Measurements from ENCODE around the gene FBXO24. TPM values are rescaled to one million over a fixed set of nuclear protein-coding genes. Genes with fewer than 3 reads are reported as not detected.

The FBXO24 gene
- total and polyA plus RNA-seq, 2 of the 8 experiments (the other 6 are each of a cell fraction or from before 2014, with no cell fraction given) = 0.35 to 0.57 TPM

DNA sequence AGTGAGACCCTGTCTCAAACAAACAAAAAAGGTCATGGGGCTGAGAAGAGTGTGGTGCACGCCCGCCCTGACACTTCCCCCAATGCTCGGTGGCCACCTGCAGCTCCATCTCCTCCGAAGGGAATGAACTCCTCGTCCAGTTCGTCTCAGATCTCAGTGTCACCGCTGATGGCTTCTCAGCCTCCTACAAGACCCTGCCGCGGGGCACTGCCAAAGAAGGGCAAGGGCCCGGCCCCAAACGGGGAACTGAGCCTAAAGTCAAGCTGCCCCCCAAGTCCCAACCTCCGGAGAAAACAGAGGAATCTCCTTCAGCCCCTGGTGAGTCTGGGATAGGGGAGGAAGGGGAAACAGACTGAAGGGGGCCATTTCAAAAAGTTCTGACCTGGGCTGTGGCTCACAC, 20.2 kb downstream of the FBXO24 start:
- Histone ChIP-seq H2AFZ (ENCODE audit: low read length) (no peak overlapping the region), H3K4me3 (ENCODE audit: extremely low read depth in 1 of 4, insufficient read depth in 2 of 4, low read depth in 3 of 4, low read length in 4 of 4) (peak overlapping the region in 1 of 4 experiments; percentile 82; a peak in 1 of 8 replicates), H2BK20ac (ENCODE audit: low read length) (no peak overlapping the region), H2BK5ac (ENCODE audit: low read depth, low read length) (0 out of 2 replicates have a peak overlapping the region, but pooled peaks have one; percentile 24), H3K79me1 (ENCODE audit: low read depth, low read length) (0 out of 2 replicates have a peak, but pooled peaks cover 2% of the 10 kb centered on the region), H4K5ac (ENCODE audit: insufficient read length, low read depth, low read length) (no peak overlapping the region), H2BK12ac (ENCODE audit: low read depth, low read length) (peak overlapping the region; percentile 27; the same call in 1 of the 2 replicates), H4K91ac (replicated peaks; ENCODE audit: insufficient read length, low read length) (no peak overlapping the region), H3K27ac (ENCODE audit: low read depth, low read length) (no peak overlapping the region), H3K4ac (replicated peaks; ENCODE audit: insufficient read length, low read depth, low read length) (no peak overlapping the region), H3K56ac (replicated peaks; ENCODE audit: insufficient read length, low read depth, low read length) (no peak overlapping the region), H3K9ac (replicated peaks in 1 of 4; ENCODE audit: extremely low read depth in 1 of 4, low read depth in 3 of 4, low read length in 3 of 4) (no peak overlapping the region; a peak in 1 of 7 replicates), H3K14ac (ENCODE audit: insufficient read length) (no peak overlapping the region), H3K18ac (ENCODE audit: extremely low read depth, low read length) (no peak overlapping the region; the same call in 1 of the 2 replicates), H3K23ac (ENCODE audit: insufficient read length) (no peak overlapping the region), H2AK5ac (ENCODE audit: low read depth, low read length) (no peak overlapping the region), H3K27me3 (replicated peaks in 1 of 4; ENCODE audit: control insufficient read depth in 3 of 4, extremely low read depth in 1 of 4, insufficient read depth in 3 of 4, low read length in 3 of 4) (peaks cover 0 to 10% (median 4%) of the 10 kb centered on the region in 4 experiments; a peak in 2 of 7 replicates), H4K8ac (ENCODE audit: extremely low read depth, insufficient read depth, low read length) (no peak overlapping the region), H3K4me2 (ENCODE audit: insufficient read depth in 1 of 2, low read depth in 2 of 2, low read length in 2 of 2) (peak overlapping the region; percentile 98), H3K79me2 (ENCODE audit: control insufficient read depth in 1 of 2, insufficient read depth in 2 of 2, low read length in 2 of 2) (peaks cover 0 to 3% of the 10 kb centered on the region in 2 experiments; a peak in 1 of 4 replicates), H3K36me3 (ENCODE audit: control insufficient read depth in 2 of 4, insufficient read depth in 4 of 4, low read length in 3 of 4) (peaks cover 0 to 7% (median under 1%) of the 10 kb centered on the region in 4 experiments; a peak in 3 of 8 replicates), H2BK120ac (replicated peaks; ENCODE audit: low read depth, low read length) (no peak overlapping the region), H4K20me1 (replicated peaks in 1 of 2; ENCODE audit: control insufficient read depth in 1 of 2, insufficient read depth in 2 of 2, low read length in 2 of 2) (no peaks in the 10 kb centered on the region), H2BK15ac (ENCODE audit: low read length) (0 out of 2 replicates have a peak overlapping the region, but pooled peaks have one; percentile 31), H3K9me3 (ENCODE audit: insufficient read depth in 2 of 2, low read depth in 1 of 2, low read length in 1 of 2) (no peaks in the 10 kb centered on the region), H3K23me2 (ENCODE audit: low read depth, low read length) (peaks cover 25% of the 10 kb centered on the region), H3K4me1 (replicated peaks in 1 of 4; ENCODE audit: control insufficient read depth in 3 of 4, insufficient read depth in 4 of 4, low read length in 3 of 4) (peaks cover 0 to 25% (median 17%) of the 10 kb centered on the region in 4 experiments; a peak in 6 of 7 replicates)
- ChIA-PET CTCF (ENCODE audit: partially characterized antibody) (interaction anchor here (0.8 to 5.4 kb wide), 12 partner anchors 21 to 207 kb away, joined by 3 to 39 read pairs (median 4); partner anchors contain the start of genes FBXO24, GIGYF1 and LRCH4), POLR2A (ENCODE audit: partially characterized antibody) (interaction anchor here (0.7 to 8.9 kb wide), 8 partner anchors 14 to 177 kb away, joined by 3 to 172 read pairs (median 4); partner anchors contain the start of genes FBXO24, GIGYF1, LRCH4 and ZCWPW1)
- 79% methylated on average over 10 of the region's 12 CpGs; no CpG with 5 or more reads in 1 of the 2 experiments for WGBS, 2 experiments (ENCODE audit: extremely low coverage in 1 of 2, insufficient coverage in 1 of 2, insufficient read length in 1 of 2, insufficient replicate concordance in 2 of 2, low coverage in 1 of 2, low lambda C conversion rate in 2 of 2, missing lambda C conversion rate in 1 of 2)
- TF ChIP-seq KDM5A (IDR thresholded peaks at IDR 0.05; ENCODE audit: low read length) (no peak), TAF1 (IDR thresholded peaks at IDR 0.05; ENCODE audit: low read depth, low read length) (no peak), CHD1 (IDR thresholded peaks at IDR 0.05; ENCODE audit: low read depth, low read length) (no peak), RNF2 (IDR thresholded peaks at IDR 0.05; ENCODE audit: borderline replicate concordance, low read depth, low read length, missing control alignments, poor library complexity, severe bottlenecking) (no peak)
- TF ChIP-seq, protein P1, sequence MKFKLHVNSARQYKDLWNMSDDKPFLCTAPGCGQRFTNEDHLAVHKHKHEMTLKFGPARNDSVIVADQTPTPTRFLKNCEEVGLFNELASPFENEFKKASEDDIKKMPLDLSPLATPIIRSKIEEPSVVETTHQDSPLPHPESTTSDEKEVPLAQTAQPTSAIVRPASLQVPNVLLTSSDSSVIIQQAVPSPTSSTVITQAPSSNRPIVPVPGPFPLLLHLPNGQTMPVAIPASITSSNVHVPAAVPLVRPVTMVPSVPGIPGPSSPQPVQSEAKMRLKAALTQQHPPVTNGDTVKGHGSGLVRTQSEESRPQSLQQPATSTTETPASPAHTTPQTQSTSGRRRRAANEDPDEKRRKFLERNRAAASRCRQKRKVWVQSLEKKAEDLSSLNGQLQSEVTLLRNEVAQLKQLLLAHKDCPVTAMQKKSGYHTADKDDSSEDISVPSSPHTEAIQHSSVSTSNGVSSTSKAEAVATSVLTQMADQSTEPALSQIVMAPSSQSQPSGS (IDR thresholded peaks at IDR 0.05; ENCODE audit: low read length) = no peak
- no peak for FAIRE-seq
- no peak for DNase-seq (ENCODE audit: low read depth in 1 of 2, low spot score in 2 of 2)

Measured in H1 (cell line).